Inflammatory macrophage treated with lipopolysaccharide for 4 hours (primary cell): ENCODE measurements around the gene PARVA.
"Not testable (repeated sequence)": the region's sequence is repeated elsewhere in the genome, so short reads cannot be mapped to it uniquely, and the experiment has no call there.

ENCODE experiments used
- DNase-seq: peaks from one replicate; pipeline ENCODE4 v3.0.0-alpha.2; 2020

PARVA gene

GRCh38 chr11:12508151-12508751 is 130.9 kb downstream of the PARVA start:
- DNase-seq = no peak

- no peak for DNase-seq
These were observed 132.0 kb downstream of the PARVA start for GRCh38 chr11:12509371-12509770.

GRCh38 chr11:12512132-12512531 is 134.8 kb downstream of the PARVA start:
- no peak for DNase-seq

GRCh38 chr11:12512826-12513395 is 135.5 kb downstream of the PARVA start:
- DNase-seq = no peak

- no peak for DNase-seq
These were observed 139.2 kb downstream of the PARVA start for GRCh38 chr11:12516387-12517105.

- no peak for DNase-seq
These were observed 139.9 kb downstream of the PARVA start for GRCh38 chr11:12517306-12517705.

GRCh38 chr11:12517741-12518140 is 140.4 kb downstream of the PARVA start:
- no peak for DNase-seq

GRCh38 chr11:12518606-12519385 is 141.4 kb downstream of the PARVA start:
- no peak for DNase-seq

- no peak for DNase-seq
These were observed 142.7 kb downstream of the PARVA start for GRCh38 chr11:12520054-12520453.

- not testable (repeated sequence) for DNase-seq
These were observed 143.2 kb downstream of the PARVA start for GRCh38 chr11:12520576-12520975.

GRCh38 chr11:12523180-12523924 is 146.0 kb downstream of the PARVA start:
- DNase-seq = no peak

- no peak for DNase-seq
These were observed 147.5 kb downstream of the PARVA start for GRCh38 chr11:12524865-12525264.

- no peak for DNase-seq
These were observed 148.2 kb downstream of the PARVA start for GRCh38 chr11:12525466-12526055.

- DNase-seq = no peak
These were observed 149.4 kb downstream of the PARVA start for GRCh38 chr11:12526789-12527188.

GRCh38 chr11:12528487-12528886 is 151.1 kb downstream of the PARVA start:
- DNase-seq = no peak

- no peak for DNase-seq
These were observed 151.7 kb downstream of the PARVA start for GRCh38 chr11:12529041-12529440.

GRCh38 chr11:12529793-12530192 is 152.4 kb downstream of the PARVA start:
- DNase-seq = no peak

- DNase-seq = no peak
These were observed 153.6 kb downstream of the PARVA start for GRCh38 chr11:12531020-12531419.

- DNase-seq = no peak
These were observed 154.3 kb downstream of the PARVA start for GRCh38 chr11:12531681-12532080.

- no peak for DNase-seq
These were observed 155.2 kb downstream of the PARVA start for GRCh38 chr11:12532580-12532979.

GRCh38 chr11:12534549-12534948 is 157.2 kb downstream of the PARVA start:
- no peak for DNase-seq

- DNase-seq = no peak
These were observed 157.9 kb downstream of the PARVA start for GRCh38 chr11:12535321-12535720.
